ENCODE data around the gene RIN1.

- TF ChIP-seq TAF1 (IDR thresholded peaks at IDR 0.05; ENCODE audit: borderline replicate concordance, insufficient read depth, low read length) (no peak), SIN3A (IDR thresholded peaks at IDR 0.05; ENCODE audit: borderline replicate concordance, insufficient read depth, low read length) (no peak), FOXP2 (optimal IDR thresholded peaks at IDR 0.05; ENCODE audit: borderline replicate concordance, extremely low read depth, extremely low read length, insufficient read depth) (no peak)
- TF ChIP-seq, protein P1, sequence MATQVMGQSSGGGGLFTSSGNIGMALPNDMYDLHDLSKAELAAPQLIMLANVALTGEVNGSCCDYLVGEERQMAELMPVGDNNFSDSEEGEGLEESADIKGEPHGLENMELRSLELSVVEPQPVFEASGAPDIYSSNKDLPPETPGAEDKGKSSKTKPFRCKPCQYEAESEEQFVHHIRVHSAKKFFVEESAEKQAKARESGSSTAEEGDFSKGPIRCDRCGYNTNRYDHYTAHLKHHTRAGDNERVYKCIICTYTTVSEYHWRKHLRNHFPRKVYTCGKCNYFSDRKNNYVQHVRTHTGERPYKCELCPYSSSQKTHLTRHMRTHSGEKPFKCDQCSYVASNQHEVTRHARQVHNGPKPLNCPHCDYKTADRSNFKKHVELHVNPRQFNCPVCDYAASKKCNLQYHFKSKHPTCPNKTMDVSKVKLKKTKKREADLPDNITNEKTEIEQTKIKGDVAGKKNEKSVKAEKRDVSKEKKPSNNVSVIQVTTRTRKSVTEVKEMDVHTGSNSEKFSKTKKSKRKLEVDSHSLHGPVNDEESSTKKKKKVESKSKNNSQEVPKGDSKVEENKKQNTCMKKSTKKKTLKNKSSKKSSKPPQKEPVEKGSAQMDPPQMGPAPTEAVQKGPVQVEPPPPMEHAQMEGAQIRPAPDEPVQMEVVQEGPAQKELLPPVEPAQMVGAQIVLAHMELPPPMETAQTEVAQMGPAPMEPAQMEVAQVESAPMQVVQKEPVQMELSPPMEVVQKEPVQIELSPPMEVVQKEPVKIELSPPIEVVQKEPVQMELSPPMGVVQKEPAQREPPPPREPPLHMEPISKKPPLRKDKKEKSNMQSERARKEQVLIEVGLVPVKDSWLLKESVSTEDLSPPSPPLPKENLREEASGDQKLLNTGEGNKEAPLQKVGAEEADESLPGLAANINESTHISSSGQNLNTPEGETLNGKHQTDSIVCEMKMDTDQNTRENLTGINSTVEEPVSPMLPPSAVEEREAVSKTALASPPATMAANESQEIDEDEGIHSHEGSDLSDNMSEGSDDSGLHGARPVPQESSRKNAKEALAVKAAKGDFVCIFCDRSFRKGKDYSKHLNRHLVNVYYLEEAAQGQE (IDR thresholded peaks at IDR 0.05; ENCODE audit: insufficient read depth in 1 of 2, low read depth in 2 of 2, low read length in 2 of 2) = no peak
These were observed 51.6 kb downstream of the RIN1 start for GRCh38 chr11:66284526-66285078.
